ENCODE results near the gene PSEN1. TPM values are rescaled to one million over a fixed set of nuclear protein-coding genes. Genes with fewer than 3 reads are reported as not detected.

Gene PSEN1
- total RNA-seq, 1 experiment from 2014 or later: 49.9 TPM

GRCh38 chr14:73258845-73259611 is 122.7 kb downstream of the PSEN1 start:
- H3K23me2 ChIP-seq (ENCODE audit: insufficient read length, low read depth, low read length, poor library complexity, severe bottlenecking): no peaks in the 10 kb centered on the region
- H2AK5ac ChIP-seq (ENCODE audit: insufficient read length, low read length): no peak overlapping the region
- no CpG with 5 or more reads among the region's 20 CpGs for WGBS (ENCODE audit: extremely low coverage, insufficient read length, low lambda C conversion rate)
- no peak overlapping the region for H3K27ac Mint-ChIP-seq
- no peak for DNase-seq
- no peaks in the 10 kb centered on the region for H3K79me1 ChIP-seq (ENCODE audit: insufficient read depth, low read depth, low read length, poor library complexity, severe bottlenecking)
- H2BK15ac ChIP-seq (ENCODE audit: low read depth, low read length): no peak overlapping the region
- H3K4ac ChIP-seq (ENCODE audit: low read depth, low read length): no peak overlapping the region
- no peak overlapping the region for H2BK120ac ChIP-seq (ENCODE audit: low read depth, low read length, poor library complexity, severe bottlenecking)
- H3K23ac ChIP-seq (ENCODE audit: insufficient read length, low read depth, low read length): no peak overlapping the region
- no peak overlapping the region for H3K56ac ChIP-seq (ENCODE audit: insufficient read length, low read depth, low read length)
- H3K14ac ChIP-seq (ENCODE audit: insufficient read depth, low read length): no peak overlapping the region; the same call in 1 of the 2 replicates
- H3K9me3 Mint-ChIP-seq: peaks cover 0 to 2% of the 10 kb centered on the region in 2 experiments; a peak in 1 of 5 replicates
- H3K18ac ChIP-seq (ENCODE audit: insufficient read length, low read depth, low read length): no peak overlapping the region
- H3K27me3 Mint-ChIP-seq (ENCODE audit: low read depth): no peaks in the 10 kb centered on the region
- H2AFZ ChIP-seq (ENCODE audit: low read length): no peak overlapping the region
- H3T11ph ChIP-seq (ENCODE audit: low read length): no peak overlapping the region
- H3K4me2 ChIP-seq (ENCODE audit: insufficient read depth, insufficient read length, low read length): no peak overlapping the region
- H3K9ac ChIP-seq (ENCODE audit: extremely low read depth, insufficient read length, low read length): no peak overlapping the region
- H4K91ac ChIP-seq (ENCODE audit: insufficient read length, low read depth, low read length): no peak overlapping the region
- H2BK20ac ChIP-seq (ENCODE audit: low read depth, low read length, poor library complexity, severe bottlenecking): no peak overlapping the region
- no peaks in the 10 kb centered on the region for H3K27me3 ChIP-seq (ENCODE audit: insufficient read depth, low read length)
- H4K5ac ChIP-seq (ENCODE audit: insufficient read length, low read depth, low read length): no peak overlapping the region
- no peak overlapping the region for H3K4me3 Mint-ChIP-seq
- no peak overlapping the region for H4K8ac ChIP-seq (replicated peaks; ENCODE audit: insufficient read length, low read depth, low read length)
- H3K4me1 Mint-ChIP-seq: 0 out of 4 replicates have a peak, but pooled peaks cover 2 to 3% of the 10 kb centered on the region in 2 experiments
- no peaks in the 10 kb centered on the region for H4K20me1 ChIP-seq (ENCODE audit: control insufficient read depth, insufficient read depth, insufficient read length)
- H3K4me1 ChIP-seq (ENCODE audit: insufficient read depth, low read length): no peaks in the 10 kb centered on the region
- H3K36me3 Mint-ChIP-seq (ENCODE audit: insufficient read depth in 1 of 3, low read depth in 3 of 3): peaks cover 2 to 3% (median 3%) of the 10 kb centered on the region in 3 experiments; a peak in 4 of 7 replicates
- no peaks in the 10 kb centered on the region for H3K9me3 ChIP-seq (ENCODE audit: control insufficient read depth, low read depth, low read length)
- no peak for TF ChIP-seq CTCF (conservative IDR thresholded peaks at IDR 0.05)
- no peak overlapping the region for H3K27ac ChIP-seq (ENCODE audit: insufficient read length, low read depth, low read length)
- H2BK5ac ChIP-seq (ENCODE audit: insufficient read length, low read length): no peak overlapping the region
- H3K79me2 ChIP-seq (ENCODE audit: insufficient read depth, low read length): no peaks in the 10 kb centered on the region
- H2BK12ac ChIP-seq (ENCODE audit: insufficient read length, low read depth, low read length): no peak overlapping the region
